PC-3 (cell line): ENCODE results near the gene INTS6L.

Experiments used
- EZH2 ChIP-seq: fragments of 300-600 bp; sonication (generic); IDR thresholded peaks from one replicate; pipeline ENCODE4 v1.6.1; 2017; ENCODE audit warnings: antibody characterized with exemption, mild to moderate bottlenecking, low read length; ENCODE audit not compliant: unreplicated experiment
- TF ChIP-seq, protein P1 (sequence below): fragments of 300-600 bp; sonication (generic); conservative IDR thresholded peaks from 2 replicates; pipeline ENCODE4 v1.5.1; 2017; ENCODE audit warnings: antibody characterized with exemption, low read depth, mild to moderate bottlenecking, low read length

DNA sequence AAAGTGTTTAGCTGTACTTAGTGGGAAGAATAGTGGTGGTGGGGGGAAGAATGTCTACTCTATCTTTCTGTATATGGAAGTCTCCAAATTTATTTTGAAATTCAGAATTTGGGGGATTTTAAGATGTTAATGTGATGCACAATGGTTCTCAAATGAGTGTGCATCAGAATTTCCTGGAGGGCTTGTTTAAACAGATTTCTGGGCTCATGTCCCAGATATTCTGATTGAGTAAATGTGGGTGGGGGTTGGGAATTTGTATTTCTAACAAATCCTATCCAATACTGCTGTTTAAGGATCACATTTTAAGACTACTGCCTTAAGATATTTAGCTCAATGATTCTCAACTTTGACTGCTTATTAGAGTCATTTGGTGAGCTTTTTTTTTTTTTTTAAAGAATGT is 15.1 kb upstream of the INTS6L start:
- TF ChIP-seq, protein P1, sequence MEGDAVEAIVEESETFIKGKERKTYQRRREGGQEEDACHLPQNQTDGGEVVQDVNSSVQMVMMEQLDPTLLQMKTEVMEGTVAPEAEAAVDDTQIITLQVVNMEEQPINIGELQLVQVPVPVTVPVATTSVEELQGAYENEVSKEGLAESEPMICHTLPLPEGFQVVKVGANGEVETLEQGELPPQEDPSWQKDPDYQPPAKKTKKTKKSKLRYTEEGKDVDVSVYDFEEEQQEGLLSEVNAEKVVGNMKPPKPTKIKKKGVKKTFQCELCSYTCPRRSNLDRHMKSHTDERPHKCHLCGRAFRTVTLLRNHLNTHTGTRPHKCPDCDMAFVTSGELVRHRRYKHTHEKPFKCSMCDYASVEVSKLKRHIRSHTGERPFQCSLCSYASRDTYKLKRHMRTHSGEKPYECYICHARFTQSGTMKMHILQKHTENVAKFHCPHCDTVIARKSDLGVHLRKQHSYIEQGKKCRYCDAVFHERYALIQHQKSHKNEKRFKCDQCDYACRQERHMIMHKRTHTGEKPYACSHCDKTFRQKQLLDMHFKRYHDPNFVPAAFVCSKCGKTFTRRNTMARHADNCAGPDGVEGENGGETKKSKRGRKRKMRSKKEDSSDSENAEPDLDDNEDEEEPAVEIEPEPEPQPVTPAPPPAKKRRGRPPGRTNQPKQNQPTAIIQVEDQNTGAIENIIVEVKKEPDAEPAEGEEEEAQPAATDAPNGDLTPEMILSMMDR = no peak
- TF ChIP-seq EZH2 = no peak
